Keratinocyte (primary cell): ENCODE data around the gene TMPRSS4. TPM values are rescaled to one million over a fixed set of nuclear protein-coding genes. Genes with fewer than 3 reads are reported as not detected.

Experiments
- DNase-seq: peaks from one replicate; pipeline ENCODE4 v3.0.0-alpha.2; 2011; ENCODE audit warnings: low read depth, missing footprints, low spot score
- FAIRE-seq: peaks from 2 replicates; lab custom pipeline; 2011; peaks lifted over from hg19 to GRCh38; lab: Jason Lieb, UNC
- H2AFZ ChIP-seq: 2 replicates; pipeline ENCODE4 v1.6.0; 2012; ENCODE audit warnings: low read length, control low read depth, inconsistent platforms; ENCODE audit not compliant: control insufficient read depth
- H3K27ac ChIP-seq: 2 replicates; pipeline ENCODE4 v1.5.1; 2011; ENCODE audit warnings: low read length; ENCODE audit not compliant: control insufficient read depth, insufficient read depth
- H3K27me3 ChIP-seq: 3 replicates; pipeline ENCODE4 v1.6.0; 2011; ENCODE audit warnings: low read length; ENCODE audit not compliant: control insufficient read depth, insufficient read depth; ENCODE audit errors: extremely low read depth
- H3K36me3 ChIP-seq, 2 experiments: 2 replicates in 1 of 2; 3 replicates in 1 of 2; pipeline ENCODE4 v1.5.1; 2011; ENCODE audit warnings: low read length in 2 of 2, mild to moderate bottlenecking in 1 of 2; ENCODE audit not compliant: control insufficient read depth in 2 of 2, insufficient read depth in 2 of 2; ENCODE audit errors: extremely low read depth in 1 of 2
- H3K4me1 ChIP-seq: 3 replicates; pipeline ENCODE4 v1.5.1; 2011; ENCODE audit warnings: low read length; ENCODE audit not compliant: control insufficient read depth, insufficient read depth; ENCODE audit errors: extremely low read depth
- H3K4me2 ChIP-seq: 3 replicates; pipeline ENCODE4 v1.6.0; 2011; ENCODE audit warnings: low read depth, low read length; ENCODE audit not compliant: control insufficient read depth, insufficient read depth; ENCODE audit errors: extremely low read depth
- H3K4me3 ChIP-seq, 3 experiments: fragments of 200-600 bp in 1 of 3; sonication (generic) in 1 of 3; 2 replicates in 2 of 3; 3 replicates in 1 of 3; pipeline ENCODE4 v1.5.1; 2011 to 2016; ENCODE audit warnings: low read length in 3 of 3, mild to moderate bottlenecking in 3 of 3, control low read depth in 2 of 3, inconsistent platforms in 1 of 3, low read depth in 1 of 3, mixed read lengths in 1 of 3, mixed run types in 1 of 3, moderate library complexity in 1 of 3; ENCODE audit not compliant: control insufficient read depth in 2 of 3, insufficient read depth in 2 of 3; ENCODE audit errors: extremely low read depth in 1 of 3
- H3K79me2 ChIP-seq: 2 replicates; pipeline ENCODE4 v1.6.0; 2012; ENCODE audit warnings: low read length; ENCODE audit not compliant: control insufficient read depth, insufficient read depth
- H3K9ac ChIP-seq: 3 replicates; pipeline ENCODE4 v1.6.0; 2011; ENCODE audit warnings: low read length; ENCODE audit not compliant: control insufficient read depth, insufficient read depth; ENCODE audit errors: extremely low read depth
- H3K9me1 ChIP-seq: 3 replicates; pipeline ENCODE4 v1.6.0; 2011; ENCODE audit warnings: low read length; ENCODE audit not compliant: control insufficient read depth, insufficient read depth; ENCODE audit errors: extremely low read depth
- H3K9me3 ChIP-seq: 2 replicates; pipeline ENCODE4 v1.5.1; 2012; ENCODE audit warnings: low read depth, low read length; ENCODE audit not compliant: control insufficient read depth
- H4K20me1 ChIP-seq: 3 replicates; pipeline ENCODE4 v1.6.0; 2011; ENCODE audit warnings: low read length; ENCODE audit not compliant: control insufficient read depth, insufficient read depth; ENCODE audit errors: extremely low read depth
- EZH2 ChIP-seq: IDR thresholded peaks from one replicate; pipeline ENCODE4 v1.6.1; 2012; ENCODE audit warnings: inconsistent platforms, mild to moderate bottlenecking, low read length, moderate library complexity
- dilution Hi-C: fragments of 300-500 bp; cut with MboI; formaldehyde crosslinking; loops from one replicate; pipeline ENCODE4 v1.7.0; 2020; ENCODE audit warnings: low sequenced_read_pairs; ENCODE audit not compliant: extremely low pct_ligation_motif_present
- polyA plus RNA-seq, 5 experiments: library from polyadenylated mRNA; depleted of rRNA in 3 of 5; stranded (reverse) in 3 of 5; stranded (forward) in 1 of 5; unstranded in 1 of 5; fragments of >200 nt; gene quantifications; 1 replicate in 1 of 5; 2 replicates in 3 of 5; 3 replicates in 1 of 5; pipeline versions ENCODE4 v1.2.1 to v1.2.3, GENCODE V29; 2011 to 2012; ENCODE audit warnings: missing spikeins in 2 of 5, low read depth in 1 of 5, low replicate concordance in 1 of 5
- TF ChIP-seq, protein P1 (sequence below), 3 experiments: IDR thresholded peaks in 1 of 3; conservative IDR thresholded peaks in 1 of 3; optimal IDR thresholded peaks in 1 of 3; 2 replicates in 2 of 3; 3 replicates in 1 of 3; pipeline versions ENCODE3 to v1.5.1; 2011; ENCODE audit warnings: low read length in 3 of 3, mild to moderate bottlenecking in 3 of 3, moderate library complexity in 2 of 3, control low read depth in 1 of 3, inconsistent platforms in 1 of 3; ENCODE audit not compliant: insufficient read depth in 2 of 3; ENCODE audit errors: extremely low read depth in 1 of 3

TMPRSS4 gene
- polyA plus RNA-seq, 1 donor (not counting 4 experiments of a cell fraction or from before 2014, with no cell fraction given) = 1.2 TPM

DNA sequence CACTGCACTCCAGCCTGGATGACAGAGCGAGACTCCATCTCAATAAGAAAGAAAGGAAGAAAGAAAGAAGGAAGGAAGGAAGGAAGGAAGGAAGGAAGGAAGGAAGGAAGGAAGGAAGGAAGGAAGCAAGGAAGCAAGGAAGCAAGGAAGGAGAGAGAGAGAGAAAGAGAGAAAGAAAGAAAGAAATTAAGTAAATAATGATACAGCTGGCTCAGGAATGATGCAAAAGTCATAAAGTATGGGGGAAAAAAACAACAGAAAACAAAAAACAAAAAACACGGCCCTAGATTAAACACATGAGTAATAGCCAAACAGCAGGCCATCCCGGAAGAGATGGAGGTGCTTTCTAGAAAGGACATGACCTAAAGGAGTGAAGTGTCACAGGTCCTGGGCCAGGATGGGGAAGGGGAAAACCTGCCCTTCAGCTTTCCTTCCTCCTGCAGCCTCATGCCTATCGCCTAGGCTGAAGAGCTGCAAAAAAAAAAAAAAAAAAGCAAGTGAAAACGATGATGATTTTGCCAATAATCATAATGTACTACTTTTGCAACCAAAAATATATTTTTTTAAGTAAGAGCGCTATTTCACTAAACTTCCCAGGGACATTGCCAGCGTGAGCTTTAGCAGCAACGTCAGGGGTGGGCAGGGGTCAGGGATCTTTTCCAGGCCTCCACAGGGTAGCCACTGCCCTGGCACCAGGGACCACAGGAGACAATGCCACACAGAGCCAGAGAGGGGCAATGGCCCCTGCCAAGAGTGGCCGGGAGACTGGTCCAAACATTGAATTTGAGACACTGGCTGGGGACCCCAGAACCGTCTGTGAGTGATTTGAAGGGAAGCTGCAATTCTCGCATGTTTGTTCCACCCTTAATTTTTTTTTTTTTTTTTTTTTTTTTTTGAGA, 28.2 kb upstream of the TMPRSS4 start:
- Histone ChIP-seq H3K27me3 (no peaks in the 10 kb centered on the region), H3K36me3 (no peaks in the 10 kb centered on the region), H3K9ac (no peak overlapping the region), H3K4me3 (no peak overlapping the region), H2AFZ (no peak overlapping the region), H3K4me2 (no peak overlapping the region), H3K79me2 (no peaks in the 10 kb centered on the region), H3K27ac (no peak overlapping the region), H3K9me1 (peaks cover 2% of the 10 kb centered on the region), H4K20me1 (no peaks in the 10 kb centered on the region), H3K9me3 (no peaks in the 10 kb centered on the region), H3K4me1 (peaks cover 10% of the 10 kb centered on the region)
- dilution Hi-C loops = no loop called here
- FAIRE-seq (no peak), DNase-seq (no peak)
- TF ChIP-seq, protein P1, sequence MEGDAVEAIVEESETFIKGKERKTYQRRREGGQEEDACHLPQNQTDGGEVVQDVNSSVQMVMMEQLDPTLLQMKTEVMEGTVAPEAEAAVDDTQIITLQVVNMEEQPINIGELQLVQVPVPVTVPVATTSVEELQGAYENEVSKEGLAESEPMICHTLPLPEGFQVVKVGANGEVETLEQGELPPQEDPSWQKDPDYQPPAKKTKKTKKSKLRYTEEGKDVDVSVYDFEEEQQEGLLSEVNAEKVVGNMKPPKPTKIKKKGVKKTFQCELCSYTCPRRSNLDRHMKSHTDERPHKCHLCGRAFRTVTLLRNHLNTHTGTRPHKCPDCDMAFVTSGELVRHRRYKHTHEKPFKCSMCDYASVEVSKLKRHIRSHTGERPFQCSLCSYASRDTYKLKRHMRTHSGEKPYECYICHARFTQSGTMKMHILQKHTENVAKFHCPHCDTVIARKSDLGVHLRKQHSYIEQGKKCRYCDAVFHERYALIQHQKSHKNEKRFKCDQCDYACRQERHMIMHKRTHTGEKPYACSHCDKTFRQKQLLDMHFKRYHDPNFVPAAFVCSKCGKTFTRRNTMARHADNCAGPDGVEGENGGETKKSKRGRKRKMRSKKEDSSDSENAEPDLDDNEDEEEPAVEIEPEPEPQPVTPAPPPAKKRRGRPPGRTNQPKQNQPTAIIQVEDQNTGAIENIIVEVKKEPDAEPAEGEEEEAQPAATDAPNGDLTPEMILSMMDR (optimal IDR thresholded peaks at IDR 0.05 in 1 of 3, IDR thresholded peaks at IDR 0.05 in 1 of 3, conservative IDR thresholded peaks at IDR 0.05 in 1 of 3; ENCODE audit: extremely low read depth in 1 of 3, insufficient read depth in 2 of 3, low read length in 3 of 3) = no peak

DNA sequence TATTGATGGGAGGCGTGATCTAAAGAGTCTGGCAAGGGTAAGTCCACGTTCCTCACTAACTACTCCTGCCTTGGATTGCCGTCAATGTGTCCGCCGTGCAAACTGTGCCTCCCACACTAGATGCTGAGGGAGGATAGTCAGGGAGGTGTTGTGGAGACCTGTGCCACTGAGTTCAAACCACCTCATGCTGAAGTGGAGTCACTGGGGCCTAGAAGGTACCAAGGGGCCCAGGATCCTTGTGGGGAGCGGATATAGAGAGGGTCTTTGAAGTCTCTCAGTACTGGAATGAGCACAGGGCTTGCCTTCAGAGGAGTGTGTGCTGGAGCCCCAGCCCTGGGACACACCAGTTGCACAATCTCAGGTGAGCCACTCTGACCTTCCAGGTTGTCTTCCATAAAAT, 27.1 kb upstream of the TMPRSS4 start:
- Histone ChIP-seq H4K20me1 (no peaks in the 10 kb centered on the region), H3K27ac (no peak overlapping the region), H3K9me3 (no peaks in the 10 kb centered on the region), H3K27me3 (no peaks in the 10 kb centered on the region), H3K9me1 (peaks cover 2% of the 10 kb centered on the region), H3K79me2 (no peaks in the 10 kb centered on the region), H3K4me1 (peaks cover 10% of the 10 kb centered on the region), H3K4me2 (no peak overlapping the region), H3K9ac (no peak overlapping the region), H2AFZ (no peak overlapping the region), H3K4me3 (no peak overlapping the region), H3K36me3 (no peaks in the 10 kb centered on the region)
- no peak for DNase-seq
- dilution Hi-C loops = no loop called here
- TF ChIP-seq, protein P1 (optimal IDR thresholded peaks at IDR 0.05 in 1 of 3, IDR thresholded peaks at IDR 0.05 in 1 of 3, conservative IDR thresholded peaks at IDR 0.05 in 1 of 3; ENCODE audit: extremely low read depth in 1 of 3, insufficient read depth in 2 of 3, low read length in 3 of 3) = no peak
- TF ChIP-seq EZH2 = no peak
- FAIRE-seq = no peak
